GM03348 (cell line): ENCODE data around the gene TBATA.

Experiments used
- DNase-seq: peaks from one replicate; pipeline ENCODE4 v3.0.0; 2012; ENCODE audit warnings: low spot score

TBATA gene

DNA sequence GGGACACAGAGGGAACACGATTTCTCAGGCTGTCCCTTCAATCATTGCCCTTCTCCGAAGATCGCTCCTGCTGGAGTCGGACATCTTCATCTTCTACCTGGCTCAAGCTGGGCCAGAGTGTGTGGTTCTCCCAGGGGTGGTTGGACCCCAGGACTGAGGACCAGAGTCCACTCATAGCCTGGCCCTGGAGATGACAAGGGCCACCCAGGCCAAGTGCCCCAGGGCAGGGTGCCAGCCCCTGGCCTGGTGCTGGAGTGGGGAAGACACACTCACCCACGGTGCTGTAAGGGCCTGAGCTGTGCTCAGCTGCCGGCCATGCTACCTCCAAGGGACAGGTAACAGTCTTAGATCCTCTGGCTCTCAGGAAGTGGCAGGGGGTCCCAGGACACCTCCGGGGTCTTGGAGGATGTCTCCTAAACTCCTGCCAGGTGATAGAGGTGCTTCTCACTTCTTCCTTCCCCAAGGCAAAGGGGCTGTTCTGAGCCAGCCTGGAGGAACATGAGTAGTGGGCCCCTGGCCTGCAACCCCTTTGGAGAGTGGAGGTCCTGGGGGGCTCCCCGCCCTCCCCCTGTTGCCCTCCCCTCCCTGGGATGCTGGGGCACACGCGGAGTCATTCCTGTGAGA is 23.3 kb downstream of the TBATA start:
- DNase-seq, result no peak

DNA sequence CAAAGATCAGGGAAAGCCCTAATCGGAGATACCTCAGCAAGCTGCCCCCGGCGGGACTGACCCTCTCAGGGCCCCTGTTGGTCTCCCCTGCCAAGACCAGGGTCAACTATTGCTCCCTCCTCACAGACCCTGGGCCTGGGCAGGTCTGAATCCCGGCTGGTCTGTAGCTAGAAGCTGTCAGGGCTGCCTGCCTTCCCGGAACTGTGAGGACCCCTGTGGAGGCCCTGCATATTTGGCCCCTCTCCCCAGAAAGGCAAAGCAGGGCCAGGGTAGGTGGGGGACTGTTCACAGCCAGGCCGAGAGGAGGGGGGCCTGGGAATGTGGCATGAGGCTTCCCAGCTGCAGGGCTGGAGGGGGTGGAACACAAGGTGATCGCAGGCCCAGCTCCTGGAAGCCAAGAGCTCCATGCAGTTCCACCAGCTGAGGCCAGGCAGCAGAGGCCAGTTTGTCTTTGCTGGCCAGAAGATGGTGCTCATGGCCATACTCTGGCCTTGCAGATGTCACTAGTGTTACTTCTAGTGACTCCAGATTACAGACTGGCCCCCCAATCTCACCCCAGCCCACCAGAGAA is 24.1 kb downstream of the TBATA start:
- peak; percentile 29 for DNase-seq

DNA sequence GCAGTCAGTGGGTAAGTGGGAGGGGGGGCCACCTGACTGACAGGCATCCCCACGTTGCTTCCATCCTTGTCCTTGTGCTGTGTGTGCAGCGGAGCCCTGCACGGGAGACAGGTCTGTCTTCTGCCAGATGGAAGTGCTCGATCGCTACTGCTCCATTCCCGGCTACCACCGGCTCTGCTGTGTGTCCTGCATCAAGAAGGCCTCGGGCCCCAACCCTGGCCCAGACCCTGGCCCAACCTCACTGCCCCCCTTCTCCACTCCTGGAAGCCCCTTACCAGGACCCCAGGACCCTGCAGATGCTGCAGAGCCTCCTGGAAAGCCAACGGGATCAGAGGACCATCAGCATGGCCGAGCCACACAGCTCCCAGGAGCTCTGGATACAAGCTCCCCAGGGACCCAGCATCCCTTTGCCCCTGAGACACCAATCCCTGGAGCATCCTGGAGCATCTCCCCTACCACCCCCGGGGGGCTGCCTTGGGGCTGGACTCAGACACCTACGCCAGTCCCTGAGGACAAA is 24.8 kb downstream of the TBATA start:
- DNase-seq, result no peak

DNA sequence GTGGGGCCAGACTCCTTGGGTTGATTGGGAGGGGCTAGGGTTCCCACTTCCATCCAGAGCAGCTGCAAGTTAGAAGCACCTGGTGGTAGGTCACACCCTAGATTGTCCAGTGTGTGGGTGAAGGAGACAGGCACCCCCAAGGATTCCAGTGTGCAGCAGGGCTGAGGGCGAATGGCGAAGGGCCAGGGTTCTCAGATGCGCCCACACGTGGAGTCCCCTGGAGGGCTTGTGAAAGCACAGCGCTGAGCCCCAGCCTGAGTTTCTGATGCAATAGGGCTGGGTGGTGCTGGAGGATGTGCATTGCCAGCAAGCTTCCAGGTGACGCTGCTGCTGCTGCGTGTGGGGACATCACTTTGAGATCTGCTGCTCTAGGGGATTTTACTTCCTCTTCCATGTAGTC is 25.4 kb downstream of the TBATA start:
- no peak for DNase-seq

DNA sequence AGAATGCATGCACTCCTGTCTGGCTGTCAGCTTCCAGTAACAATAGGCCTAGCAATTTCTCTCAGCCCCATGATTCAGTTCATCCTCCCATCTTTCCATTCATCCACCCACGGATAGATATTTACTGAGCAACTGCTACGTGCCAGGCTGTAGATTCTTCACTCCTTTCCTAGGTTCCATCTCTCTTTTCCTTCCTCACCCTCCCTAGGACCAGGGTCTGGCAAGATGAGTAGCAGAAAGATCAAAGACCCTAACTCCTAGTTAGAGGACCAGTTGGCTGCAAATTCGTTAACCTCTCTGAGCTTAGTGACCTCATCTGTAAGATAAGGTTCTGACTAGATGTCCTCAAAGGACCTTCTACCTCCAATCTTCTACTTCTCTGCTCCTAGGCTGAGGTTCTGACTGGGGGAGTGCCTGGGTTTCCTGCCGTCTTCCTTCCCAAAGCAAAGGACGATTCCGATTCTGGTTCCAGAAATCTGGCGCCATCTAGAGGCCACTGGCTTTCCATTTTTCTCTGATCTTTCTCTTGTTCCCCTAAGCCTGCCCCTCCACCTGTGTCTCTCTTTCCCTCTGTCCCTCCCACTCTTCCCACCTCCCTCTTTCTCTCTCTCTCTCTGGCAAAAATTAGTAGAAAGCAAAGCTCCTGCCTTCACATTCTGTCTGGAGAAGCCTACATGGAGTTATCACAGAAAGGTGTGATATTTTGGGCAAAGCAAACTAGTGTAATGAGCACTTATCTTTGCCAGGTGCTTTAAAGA is 26.2 kb downstream of the TBATA start:
- DNase-seq, result peak; percentile 88

DNA sequence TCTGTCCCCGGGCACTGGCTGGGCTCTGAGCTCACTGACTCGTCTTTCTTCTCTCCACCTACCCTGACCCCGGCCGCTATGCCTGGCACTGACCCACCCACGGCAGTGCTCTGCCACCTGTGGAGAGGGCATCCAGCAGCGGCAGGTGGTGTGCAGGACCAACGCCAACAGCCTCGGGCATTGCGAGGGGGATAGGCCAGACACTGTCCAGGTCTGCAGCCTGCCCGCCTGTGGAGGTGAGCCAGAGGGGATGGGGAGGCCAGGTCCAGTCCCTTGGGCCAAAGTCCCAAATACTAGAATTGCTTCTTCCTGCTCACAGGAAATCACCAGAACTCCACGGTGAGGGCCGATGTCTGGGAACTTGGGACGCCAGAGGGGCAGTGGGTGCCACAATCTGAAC is 27.3 kb downstream of the TBATA start:
- no peak for DNase-seq

DNA sequence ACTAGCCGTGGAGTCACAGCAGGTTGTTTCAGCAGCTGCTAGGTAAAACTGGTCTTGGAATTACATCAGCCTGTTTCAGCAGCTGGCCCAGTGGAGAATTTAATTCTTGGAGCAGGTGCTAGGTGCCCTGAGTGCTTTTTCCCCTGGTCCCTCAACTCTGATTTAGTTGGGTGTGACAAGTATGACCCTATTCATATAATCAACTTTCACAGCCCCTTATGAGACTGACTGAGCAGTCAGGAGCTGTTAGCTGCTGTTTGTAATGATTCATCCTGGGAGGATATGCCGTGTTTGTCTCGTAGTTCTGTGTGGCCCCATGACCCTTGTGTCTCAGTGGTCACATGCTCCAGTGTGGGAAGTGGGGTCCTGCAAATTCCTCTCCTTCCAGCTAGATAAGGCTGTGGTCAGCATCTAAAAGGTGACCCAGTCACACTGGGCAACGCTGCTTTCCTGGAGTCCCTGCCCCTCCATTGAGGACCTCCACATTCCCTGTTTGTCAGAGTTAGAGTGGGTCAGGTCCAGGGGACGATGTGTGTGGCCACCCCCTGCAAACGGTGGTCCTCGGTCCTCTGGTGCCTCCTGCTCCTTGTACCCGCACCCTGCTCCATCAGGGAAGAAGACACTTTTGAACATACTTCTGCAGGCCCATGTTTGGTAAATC is 28.3 kb downstream of the TBATA start:
- no peak for DNase-seq

DNA sequence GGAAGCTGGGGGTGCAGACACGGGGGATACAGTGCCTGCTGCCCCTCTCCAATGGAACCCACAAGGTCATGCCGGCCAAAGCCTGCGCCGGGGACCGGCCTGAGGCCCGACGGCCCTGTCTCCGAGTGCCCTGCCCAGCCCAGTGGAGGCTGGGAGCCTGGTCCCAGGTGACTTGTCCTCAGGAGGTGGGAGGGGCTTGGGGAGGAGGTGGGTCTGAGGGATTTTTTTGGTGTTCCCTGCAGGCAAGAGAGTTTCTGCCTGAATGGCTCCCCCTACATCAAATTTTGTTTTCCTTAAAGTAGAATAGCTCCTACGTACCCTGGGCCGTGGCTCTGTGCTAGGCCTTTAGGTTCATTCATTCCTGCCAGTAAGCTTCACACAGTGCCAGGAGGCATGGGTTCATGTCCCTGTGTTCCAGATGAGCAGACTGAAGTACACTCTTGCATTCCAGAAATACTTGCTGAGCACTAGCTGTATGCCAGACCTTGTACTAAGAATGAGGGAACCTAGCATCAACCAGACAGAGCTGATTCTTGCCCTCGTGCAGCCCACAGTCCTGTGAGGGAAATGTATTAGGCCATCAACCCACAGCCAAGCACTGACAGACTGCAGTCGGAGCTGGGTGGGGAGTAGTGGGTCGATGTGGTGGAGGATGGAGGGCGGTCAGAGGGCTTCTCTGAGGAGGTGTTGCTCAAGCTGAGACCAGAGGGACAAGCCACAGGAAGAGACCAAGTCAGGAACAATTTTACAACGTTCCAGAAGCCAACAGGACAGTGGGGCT is 31.1 kb downstream of the TBATA start:
- DNase-seq, result peak; percentile 48

DNA sequence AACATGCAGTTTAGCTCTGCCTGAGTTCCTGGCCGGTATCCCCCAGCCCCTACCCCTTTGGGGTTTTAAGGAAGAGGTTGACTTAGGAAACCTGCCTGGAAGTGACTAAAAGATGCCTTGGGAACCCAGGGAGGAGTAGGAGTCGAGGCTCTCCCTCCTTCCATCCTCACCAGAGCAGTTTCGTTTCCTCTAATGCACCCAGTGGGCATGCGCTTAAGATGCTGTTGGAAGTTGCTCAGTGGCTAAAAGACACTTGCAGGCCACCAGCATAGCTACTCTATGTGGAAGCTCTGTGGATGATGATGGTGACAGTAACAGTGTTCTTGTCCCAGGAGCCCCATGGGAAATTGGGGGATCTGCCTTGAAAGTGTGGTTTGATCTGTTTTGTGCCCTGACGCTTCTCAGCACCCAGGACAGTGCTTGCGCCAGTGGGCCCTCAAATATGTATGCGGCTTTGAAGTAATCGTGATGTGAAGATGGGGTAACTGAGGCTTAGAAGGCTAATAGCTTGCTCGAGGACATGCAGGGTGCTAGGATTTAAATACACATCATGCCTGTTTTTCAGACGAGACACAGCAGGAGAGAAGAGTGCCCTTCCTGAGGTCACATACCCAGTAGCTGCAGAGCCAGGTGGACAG is 32.0 kb downstream of the TBATA start:
- no peak for DNase-seq

DNA sequence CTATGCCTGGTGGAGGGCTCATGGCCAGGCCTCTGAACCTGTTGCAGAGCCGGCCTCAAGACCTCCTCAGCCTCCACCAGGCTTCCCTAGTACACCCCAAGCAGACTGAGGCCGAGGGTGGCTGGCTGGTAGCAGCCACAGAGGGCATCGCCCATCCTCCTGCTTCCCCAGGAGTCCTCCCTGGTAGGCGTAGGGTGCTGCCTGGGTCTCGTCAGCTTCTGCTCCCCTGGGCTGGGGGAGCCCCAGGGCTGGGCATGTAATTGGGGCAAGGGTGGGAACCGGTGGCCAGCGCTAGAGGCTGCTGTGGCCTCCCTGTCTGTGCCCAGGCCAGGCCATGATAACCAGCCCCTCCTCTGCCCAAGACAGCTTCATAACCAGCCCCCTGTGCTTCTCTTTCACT is 32.6 kb downstream of the TBATA start:
- DNase-seq, result no peak

DNA sequence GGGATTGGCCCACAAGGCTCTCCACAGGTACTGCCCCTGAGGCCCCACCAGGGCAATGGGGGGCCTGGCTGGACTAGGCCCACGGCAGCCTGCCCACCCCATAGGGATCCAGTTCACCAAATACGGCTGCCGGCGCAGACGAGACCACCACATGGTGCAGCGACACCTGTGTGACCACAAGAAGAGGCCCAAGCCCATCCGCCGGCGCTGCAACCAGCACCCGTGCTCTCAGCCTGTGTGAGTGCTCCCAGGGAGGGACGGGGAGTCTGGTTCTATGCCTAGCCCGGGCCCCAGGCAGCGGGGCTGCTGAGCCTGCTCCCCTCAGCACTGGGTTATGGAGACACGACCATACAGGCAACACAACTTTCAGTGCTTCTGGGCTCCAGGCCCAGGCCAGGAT is 33.2 kb downstream of the TBATA start:
- no peak for DNase-seq

DNA sequence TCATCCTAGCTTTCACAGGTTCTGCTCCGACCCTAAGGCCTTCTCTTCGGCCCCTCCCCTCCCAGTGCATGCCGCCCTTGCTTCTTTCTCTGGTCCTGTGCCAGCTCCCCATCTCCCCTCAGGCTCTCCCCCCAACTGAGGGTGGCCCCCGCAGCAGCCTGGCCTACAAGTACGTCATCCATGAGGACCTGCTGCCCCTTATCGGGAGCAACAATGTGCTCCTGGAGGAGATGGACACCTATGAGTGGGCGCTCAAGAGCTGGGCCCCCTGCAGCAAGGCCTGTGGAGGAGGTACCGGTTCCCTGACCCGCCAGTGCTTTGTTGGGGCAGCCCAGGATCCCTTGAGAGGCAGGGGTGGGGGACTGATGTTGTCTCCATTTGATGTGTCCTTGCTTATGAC is 33.8 kb downstream of the TBATA start:
- no peak for DNase-seq

DNA sequence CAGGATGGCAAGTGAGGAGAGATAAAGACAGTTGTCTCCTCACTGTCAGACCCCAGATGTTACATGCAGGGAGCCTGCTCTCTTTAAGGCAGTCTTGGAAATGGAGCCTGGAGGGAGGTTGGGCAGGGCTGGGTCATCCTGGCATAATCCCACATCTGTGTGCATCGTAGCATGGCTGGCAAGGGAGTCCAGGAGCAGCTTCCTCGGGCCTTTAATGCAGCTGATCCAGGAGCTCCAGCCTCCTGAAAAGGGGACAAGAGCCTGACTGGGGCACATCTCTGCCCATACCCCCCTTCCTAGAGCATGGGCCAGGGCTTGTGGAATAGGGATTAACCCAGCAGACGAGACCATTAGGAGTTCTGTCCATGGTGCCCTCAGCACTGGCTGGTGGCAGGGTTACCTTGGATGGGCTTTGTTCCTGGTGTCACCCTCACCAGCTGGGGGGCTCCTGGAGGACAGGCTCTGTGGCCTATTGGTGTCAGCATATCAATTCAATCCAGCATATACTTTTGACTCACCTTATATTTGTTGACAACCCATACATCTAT is 34.9 kb downstream of the TBATA start:
- no peak for DNase-seq

DNA sequence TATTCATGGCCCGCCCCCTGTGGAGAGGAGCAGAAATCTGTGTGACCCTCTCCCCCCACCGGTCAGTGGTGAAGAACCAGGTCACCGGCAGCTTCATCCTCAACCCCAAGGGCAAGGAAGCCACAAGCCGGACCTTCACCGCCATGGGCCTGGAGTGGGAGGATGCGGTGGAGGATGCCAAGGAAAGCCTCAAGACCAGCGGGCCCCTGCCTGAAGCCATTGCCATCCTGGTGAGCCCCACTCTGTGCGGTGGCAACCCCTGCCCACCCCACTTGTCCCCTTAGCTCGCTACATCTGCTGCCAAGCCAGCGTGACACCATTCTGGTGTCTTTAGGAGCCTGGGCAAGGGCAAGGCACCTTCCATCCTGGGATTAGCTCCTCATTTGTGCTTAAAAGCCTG is 35.4 kb downstream of the TBATA start:
- DNase-seq, result no peak

DNA sequence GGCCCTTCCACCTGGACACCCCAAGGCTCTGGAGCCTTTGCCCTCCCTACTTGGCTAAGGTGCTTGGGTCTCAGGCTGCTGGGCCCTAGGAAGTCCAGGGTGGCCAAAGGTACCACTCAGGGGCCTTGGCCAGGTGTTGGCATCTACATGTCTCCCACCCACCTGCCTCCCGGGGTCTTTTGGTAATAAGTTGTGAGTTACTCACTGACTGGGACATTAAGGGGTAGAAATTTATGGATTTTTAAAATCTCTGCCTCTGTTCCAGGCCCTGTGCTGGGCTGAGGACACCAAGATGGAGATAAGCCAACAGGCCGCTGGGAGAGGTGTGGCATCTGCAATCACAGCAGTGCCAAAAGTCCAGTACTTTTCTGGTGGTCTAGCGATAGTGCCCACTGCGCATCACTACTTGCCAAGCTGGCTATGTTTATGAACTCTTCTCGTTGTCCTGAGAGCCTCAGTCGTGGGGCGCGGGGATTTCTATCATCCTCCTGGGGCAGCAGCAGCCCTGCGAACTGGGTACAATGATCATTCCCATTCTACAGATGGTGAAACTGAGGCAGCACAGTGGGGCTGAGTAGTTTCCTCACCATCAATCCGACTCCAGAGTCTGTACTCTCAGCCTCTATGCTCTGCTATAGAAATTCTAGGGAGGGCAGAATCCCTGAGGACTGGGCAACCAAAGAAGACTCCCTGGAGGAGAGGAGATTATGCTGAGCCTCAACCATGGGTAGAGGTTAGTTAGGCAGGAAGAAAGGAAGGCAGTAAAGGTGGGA is 36.2 kb downstream of the TBATA start:
- DNase-seq, result no peak

DNA sequence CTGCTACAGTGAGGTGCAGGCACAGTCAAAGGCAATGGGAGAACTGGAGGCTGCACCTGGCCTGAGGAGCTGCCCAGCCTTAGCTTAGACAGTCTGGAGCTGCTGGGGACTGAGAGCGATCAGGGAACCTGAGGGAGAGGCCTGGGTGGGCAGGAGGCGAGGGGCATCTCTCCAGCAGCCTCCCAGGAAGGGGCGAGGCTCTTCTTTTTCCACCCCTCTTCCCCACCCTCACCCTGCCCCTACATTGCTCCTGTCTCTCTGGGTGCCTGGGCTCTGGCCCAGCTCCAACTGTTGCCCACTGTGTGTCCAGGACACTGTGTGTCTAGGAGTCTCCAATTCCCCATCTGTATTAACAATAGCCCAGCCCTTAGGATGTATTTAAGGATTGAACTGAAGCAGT is 36.9 kb downstream of the TBATA start:
- no peak for DNase-seq

DNA sequence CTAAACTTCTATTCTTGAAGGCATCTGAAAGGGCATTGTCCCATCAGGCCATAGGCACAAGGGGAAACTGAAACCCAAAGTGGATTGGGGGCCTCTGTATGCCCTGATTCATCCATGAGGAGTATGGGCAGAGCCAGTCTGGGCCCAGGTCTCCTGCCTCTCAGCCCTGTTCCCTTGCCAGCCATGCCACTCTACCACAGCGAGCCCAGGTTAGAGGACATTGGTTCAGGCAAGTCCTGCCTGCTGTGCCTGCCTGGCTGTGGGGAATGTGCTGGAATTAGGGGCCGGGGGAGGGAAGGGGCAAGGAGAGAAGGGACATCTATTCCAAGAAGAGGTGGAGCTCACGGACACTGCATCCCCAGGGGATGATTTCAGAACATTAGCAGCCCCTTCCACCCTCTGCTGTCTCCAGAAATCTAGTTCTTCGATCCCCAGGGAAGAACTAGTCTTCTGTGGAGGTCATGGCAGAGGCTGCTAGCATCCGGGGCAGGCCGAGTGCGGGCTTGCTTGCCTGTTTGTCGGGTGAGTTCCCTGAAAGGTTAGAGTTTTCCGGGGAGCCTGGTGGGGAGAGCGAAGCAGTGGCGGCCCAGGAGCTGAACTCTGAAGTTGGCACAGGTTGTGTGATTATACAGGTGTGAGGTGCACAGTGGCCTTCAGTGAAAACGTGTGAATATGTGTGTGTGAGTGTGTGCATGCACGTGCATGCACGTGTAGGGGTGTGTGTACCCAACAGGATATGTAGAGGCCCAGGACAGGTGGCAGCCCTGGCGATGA is 37.8 kb downstream of the TBATA start:
- no peak for DNase-seq

DNA sequence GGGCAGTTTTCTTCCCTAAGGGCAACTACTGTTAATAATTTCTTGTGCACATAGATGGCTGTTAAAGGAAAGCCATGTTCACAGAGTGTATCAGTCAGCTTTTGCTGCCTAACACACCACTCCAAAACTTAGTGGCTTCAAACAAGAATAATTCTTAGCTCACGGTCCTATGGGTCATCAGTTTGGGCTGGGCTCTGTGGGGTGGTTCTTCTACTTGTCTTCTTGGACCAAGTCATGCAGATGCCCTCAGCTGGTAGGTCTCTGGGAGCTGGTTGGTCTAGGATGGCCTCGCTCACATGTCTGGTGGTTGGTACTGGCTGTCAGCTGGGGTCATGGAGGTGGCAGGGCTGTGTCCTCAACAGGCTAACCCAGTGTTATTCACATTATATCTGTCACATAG is 39.6 kb downstream of the TBATA start:
- no peak for DNase-seq

DNA sequence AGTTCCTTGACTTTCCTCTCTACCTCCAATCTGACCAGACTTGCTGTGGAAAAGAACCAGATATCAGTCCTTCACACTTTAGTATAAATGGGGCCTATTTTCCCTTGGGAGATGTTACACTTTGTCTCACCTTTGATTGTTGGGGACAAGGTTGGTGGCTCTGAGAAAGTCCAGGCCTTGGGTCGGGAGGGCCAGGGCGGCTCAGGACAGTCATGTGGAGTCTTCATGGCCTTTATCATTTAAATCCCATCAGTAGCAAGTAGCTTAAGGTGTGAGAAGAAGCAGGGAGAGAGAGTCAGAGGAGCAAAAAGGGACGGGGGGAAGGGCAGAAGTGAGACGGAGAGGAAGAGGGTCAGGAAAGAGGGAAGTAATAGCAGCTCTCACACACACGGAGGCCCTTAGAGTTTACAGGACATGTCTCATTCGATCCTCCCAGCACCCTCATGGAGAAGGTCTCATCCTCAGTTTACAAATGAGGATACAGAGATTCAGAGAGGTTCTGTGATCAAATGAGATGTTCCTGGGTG is 40.5 kb downstream of the TBATA start:
- no peak for DNase-seq

DNA sequence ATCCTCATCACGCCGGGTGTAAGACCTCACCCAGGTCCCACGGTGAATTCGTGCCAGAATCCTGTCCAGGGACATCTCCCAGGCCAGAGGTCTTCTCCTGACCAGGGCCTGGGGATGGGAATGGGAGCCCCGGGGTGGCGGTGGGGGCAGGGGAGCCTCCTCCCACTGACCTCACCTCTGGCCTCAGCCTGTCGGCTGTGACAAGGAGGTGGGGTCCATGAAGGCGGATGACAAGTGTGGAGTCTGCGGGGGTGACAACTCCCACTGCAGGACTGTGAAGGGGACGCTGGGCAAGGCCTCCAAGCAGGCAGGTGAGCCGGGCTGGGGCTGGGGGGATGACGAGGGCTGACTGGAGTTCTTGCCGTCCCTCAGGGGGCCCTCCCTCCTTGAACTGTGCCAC is 41.3 kb downstream of the TBATA start:
- DNase-seq, result no peak
